Type B pancreatic cell (in vitro differentiated cells): ENCODE results near the gene CEBPG. TPM values are rescaled to one million over a fixed set of nuclear protein-coding genes. Genes with fewer than 3 reads are reported as not detected.

Experiments
- DNase-seq: peaks from one replicate; pipeline ENCODE4 v3.0.0; 2021; ENCODE audit warnings: mixed read lengths; ENCODE audit not compliant: unreplicated experiment; ENCODE audit errors: extremely low spot score
- H3K27ac Mint-ChIP-seq: 2 replicates; pipeline ENCODE4 v1.8.0; 2021; ENCODE audit warnings: mild to moderate bottlenecking, mixed read lengths
- H3K27me3 Mint-ChIP-seq: 2 replicates; pipeline ENCODE4 v1.8.0; 2021; ENCODE audit warnings: mixed read lengths
- H3K36me3 Mint-ChIP-seq: 2 replicates; pipeline ENCODE4 v1.8.0; 2021; ENCODE audit warnings: mixed read lengths
- H3K4me1 Mint-ChIP-seq: one replicate; pipeline ENCODE4 v1.8.0; 2021; ENCODE audit warnings: mixed read lengths; ENCODE audit not compliant: unreplicated experiment
- H3K4me3 Mint-ChIP-seq: 2 replicates; pipeline ENCODE4 v1.8.0; 2021; ENCODE audit warnings: mild to moderate bottlenecking, mixed read lengths
- H3K9me3 Mint-ChIP-seq: 2 replicates; pipeline ENCODE4 v1.8.0; 2021; ENCODE audit warnings: mixed read lengths
- CTCF ChIP-seq: fragments of 200-600 bp; sonication (generic); conservative IDR thresholded peaks from 2 replicates; pipeline ENCODE4 v1.5.0; 2021; ENCODE audit warnings: antibody characterized with exemption, mild to moderate bottlenecking
- total RNA-seq: library from RNA; stranded (reverse); gene quantifications from 2 replicates; pipeline ENCODE4 v1.2.1, GENCODE V29; 2021; ENCODE audit warnings: low replicate concordance

Gene CEBPG
- total RNA-seq, 1 donor from 2014 or later, result 30.1 TPM

DNA sequence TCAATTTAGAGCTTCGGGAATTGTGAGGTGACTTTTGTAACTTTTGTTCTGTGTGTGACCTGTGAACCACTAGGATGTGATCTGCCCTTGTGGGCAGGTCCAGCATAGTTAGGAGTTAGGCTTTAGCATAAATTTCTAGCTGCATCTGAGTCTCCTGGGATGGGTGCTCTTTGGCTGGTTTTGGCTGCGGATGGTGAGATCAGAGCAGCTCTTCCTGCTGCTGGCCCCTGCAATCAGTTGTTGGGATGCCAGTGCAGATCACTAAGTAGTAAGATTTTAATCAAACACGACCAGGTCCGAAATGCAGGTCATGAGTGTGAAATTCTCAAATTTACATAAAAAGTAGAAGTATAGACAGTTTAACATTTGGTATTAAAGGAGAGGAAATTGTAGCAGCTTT, 8.5 kb downstream of the CEBPG start:
- H3K27ac Mint-ChIP-seq, result no peak overlapping the region

DNA sequence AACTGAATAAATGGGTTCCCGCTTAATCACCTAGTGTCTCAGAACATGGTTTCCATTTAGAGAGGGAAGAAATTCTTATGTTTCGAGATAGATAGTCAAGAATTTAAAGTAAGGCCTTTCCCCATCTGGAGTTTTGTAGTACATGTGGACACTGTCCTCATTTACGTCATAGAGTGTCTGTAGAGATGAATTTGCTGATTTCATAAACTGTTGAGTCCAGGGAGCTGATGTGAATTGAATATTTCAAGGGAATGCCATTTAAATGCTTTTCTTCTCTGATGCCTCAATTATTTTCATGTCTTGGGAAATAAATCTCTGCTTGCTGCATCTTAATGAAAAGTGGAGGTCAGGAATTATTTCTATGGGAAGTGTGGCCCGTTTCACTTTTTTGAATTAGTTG, 9.5 kb downstream of the CEBPG start:
- Mint-ChIP-seq H3K9me3 (no peaks in the 10 kb centered on the region), H3K36me3 (peaks cover 22% of the 10 kb centered on the region)
- no peak for TF ChIP-seq CTCF

More for the DNA sequence above, 8.5 kb downstream of the CEBPG start:
- DNase-seq, result no peak
- H3K9me3 Mint-ChIP-seq, result no peaks in the 10 kb centered on the region
- H3K4me3 Mint-ChIP-seq, result no peak overlapping the region
- H3K4me1 Mint-ChIP-seq, result peaks cover 35% of the 10 kb centered on the region
- H3K36me3 Mint-ChIP-seq, result peaks cover 23% of the 10 kb centered on the region
- TF ChIP-seq CTCF, result no peak
- no peaks in the 10 kb centered on the region for H3K27me3 Mint-ChIP-seq

GRCh38 chr19:33383720-33384292, 10.3 kb downstream of the CEBPG start:
- Mint-ChIP-seq H3K27me3 (no peaks in the 10 kb centered on the region), H3K4me3 (no peak overlapping the region), H3K9me3 (no peaks in the 10 kb centered on the region), H3K27ac (no peak overlapping the region), H3K36me3 (peaks cover 21% of the 10 kb centered on the region), H3K4me1 (peaks cover 26% of the 10 kb centered on the region)
- no peak for TF ChIP-seq CTCF
- no peak for DNase-seq

More for the DNA sequence above, 9.5 kb downstream of the CEBPG start:
- H3K4me1 Mint-ChIP-seq, result peaks cover 28% of the 10 kb centered on the region
- H3K27ac Mint-ChIP-seq, result no peak overlapping the region
- no peak overlapping the region for H3K4me3 Mint-ChIP-seq
- H3K27me3 Mint-ChIP-seq, result no peaks in the 10 kb centered on the region
- DNase-seq, result no peak

DNA sequence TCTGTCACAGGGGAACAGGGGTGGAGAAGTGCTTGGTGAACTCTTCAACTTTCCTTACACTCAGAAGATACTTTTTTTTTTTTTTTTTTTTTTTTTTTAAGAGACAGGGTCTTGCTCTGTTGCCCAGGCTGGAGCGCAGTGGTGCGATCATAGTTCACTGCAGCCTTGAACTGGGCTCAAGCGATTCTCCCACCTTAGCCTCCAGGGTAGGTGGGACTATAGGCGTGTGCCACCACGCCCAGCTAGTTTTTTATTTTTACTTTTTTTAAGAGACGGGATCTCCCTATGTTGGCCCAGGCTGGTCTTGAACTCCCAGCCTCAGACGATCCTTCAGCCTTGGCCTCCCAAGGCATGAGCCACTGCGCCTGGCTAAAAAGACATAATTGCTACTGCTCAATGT, 11.5 kb downstream of the CEBPG start:
- no peak for TF ChIP-seq CTCF
- Mint-ChIP-seq H3K36me3 (peaks cover 15% of the 10 kb centered on the region), H3K27me3 (no peaks in the 10 kb centered on the region), H3K9me3 (no peaks in the 10 kb centered on the region), H3K4me1 (peaks cover 20% of the 10 kb centered on the region), H3K27ac (peak overlapping the region; percentile 16), H3K4me3 (no peak overlapping the region)
- DNase-seq, result no peak

DNA sequence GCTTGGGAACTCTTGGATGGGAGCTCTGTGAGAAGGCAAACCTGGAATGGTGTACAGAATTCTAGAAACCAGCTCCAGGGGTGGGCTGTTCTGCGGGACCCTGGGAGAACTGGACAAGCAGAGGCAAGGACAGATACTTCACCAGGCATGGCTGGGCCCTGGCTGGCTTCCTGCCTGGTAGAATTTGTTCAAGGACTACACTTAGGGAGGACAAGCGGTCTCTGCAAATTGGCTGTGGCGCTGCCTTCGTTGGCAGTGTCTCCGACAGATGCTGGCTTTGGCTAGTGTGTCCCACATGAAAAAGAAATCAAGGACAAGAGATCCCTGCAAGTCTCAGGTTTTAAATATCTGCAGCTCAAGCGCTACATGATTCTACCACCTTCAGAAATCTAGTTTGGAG, 12.4 kb downstream of the CEBPG start:
- Mint-ChIP-seq H3K4me3 (no peak overlapping the region), H3K4me1 (peaks cover 17% of the 10 kb centered on the region), H3K27me3 (no peaks in the 10 kb centered on the region), H3K27ac (no peak overlapping the region), H3K36me3 (peaks cover 14% of the 10 kb centered on the region), H3K9me3 (no peaks in the 10 kb centered on the region)
- DNase-seq, result no peak
- no peak for TF ChIP-seq CTCF

DNA sequence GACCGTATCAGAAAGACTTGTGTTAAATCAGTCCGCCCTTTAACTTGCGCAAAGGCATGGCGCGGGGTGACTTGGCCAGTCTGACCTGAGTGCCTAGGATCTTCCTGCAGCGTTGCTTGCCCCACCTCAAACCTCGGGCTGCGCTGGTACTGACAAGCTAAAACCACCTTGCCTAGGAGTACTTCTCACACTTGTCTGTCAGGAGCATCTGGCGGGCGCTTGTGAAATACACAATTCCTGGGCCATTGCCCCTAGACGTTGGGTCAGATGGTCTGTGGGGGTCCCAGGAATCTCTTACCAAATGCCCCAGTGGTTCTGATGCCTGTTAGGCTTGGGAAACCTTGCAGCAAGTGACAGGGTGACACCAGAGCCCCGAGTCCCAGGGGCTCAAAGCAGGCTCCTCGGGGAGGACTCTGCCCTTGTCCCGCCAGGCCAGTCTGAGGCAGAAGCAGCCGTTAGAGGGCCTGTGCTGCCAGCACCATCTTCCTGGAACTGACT, 12.9 kb downstream of the CEBPG start:
- Mint-ChIP-seq H3K4me1 (peaks cover 14% of the 10 kb centered on the region), H3K4me3 (no peak overlapping the region), H3K36me3 (peaks cover 11% of the 10 kb centered on the region), H3K9me3 (no peaks in the 10 kb centered on the region), H3K27ac (no peak overlapping the region), H3K27me3 (no peaks in the 10 kb centered on the region)
- no peak for TF ChIP-seq CTCF
- no peak for DNase-seq
